Upper lobe of left lung (tissue), 6 donors: Measurements from ENCODE around the gene IFNA13. TPM values are rescaled to one million over a fixed set of nuclear protein-coding genes. Genes with fewer than 3 reads are reported as not detected.
"Not testable (repeated sequence)": the region's sequence is repeated elsewhere in the genome, so short reads cannot be mapped to it uniquely, and the experiment has no call there.

Experiments used
- ATAC-seq, 2 donors: fragments of 200-7000 bp; cut with Tn5 transposase; one replicate each; pipeline ENCODE4 v1.9.1; 2022; ENCODE audit warnings: mild to moderate bottlenecking in 2 of 2, moderate library complexity in 2 of 2; ENCODE audit not compliant: low FRiP score in 2 of 2
- DNase-seq, 2 donors: peaks; one replicate each; pipeline ENCODE4 v3.0.0-alpha.2; 2019 to 2020
- H3K27ac ChIP-seq, 4 donors: fragments of 200-600 bp; sonication (generic); one replicate each; pipeline ENCODE4 v1.5.1; 2016 to 2019
- H3K27me3 ChIP-seq, 4 donors: fragments of 200-600 bp; sonication (generic); one replicate each; pipeline ENCODE4 v1.5.1; 2017 to 2019
- H3K36me3 ChIP-seq, 4 donors: fragments of 200-600 bp; sonication (generic); one replicate each; pipeline ENCODE4 v1.5.1; 2016 to 2019
- H3K4me1 ChIP-seq, 4 donors: fragments of 200-600 bp; sonication (generic); one replicate each; pipeline ENCODE4 v1.5.1; 2018 to 2019
- H3K4me3 ChIP-seq, 4 donors: fragments of 200-600 bp; sonication (generic); one replicate each; pipeline ENCODE4 v1.5.1; 2017 to 2019; ENCODE audit warnings: mild to moderate bottlenecking in 2 of 4, moderate library complexity in 1 of 4
- H3K9me3 ChIP-seq, 4 donors: fragments of 200-600 bp; sonication (generic); one replicate each; pipeline ENCODE4 v1.5.1; 2018 to 2019
- CTCF ChIP-seq, 6 experiments: fragments of 450-650 bp in 4 of 6; fragments of 200-600 bp in 2 of 6; sonication (generic) in 2 of 6; IDR thresholded peaks; one replicate each; pipeline ENCODE4 v1.5.1; 2016 to 2019; ENCODE audit warnings: antibody characterized with exemption in 6 of 6
- EP300 ChIP-seq, 4 donors: sonication (generic); formaldehyde crosslinking; IDR thresholded peaks; one replicate each; pipeline ENCODE4 v1.5.1; 2017; ENCODE audit warnings: antibody characterized with exemption in 4 of 4, control low read depth in 2 of 4
- POLR2A ChIP-seq, 4 donors: fragments of 450-650 bp; IDR thresholded peaks; one replicate each; pipeline ENCODE4 v1.5.1; 2016 to 2017; ENCODE audit warnings: antibody characterized with exemption in 4 of 4, mild to moderate bottlenecking in 2 of 4
- POLR2AphosphoS5 ChIP-seq, 2 donors: sonication (generic); formaldehyde crosslinking; IDR thresholded peaks; one replicate each; pipeline ENCODE4 v1.5.1; 2017; ENCODE audit warnings: antibody characterized with exemption in 2 of 2
- WGBS, 2 donors: methylation state at CpG; one replicate each; pipeline ENCODE4 v1.1.5; 2017 to 2018; 5-methylcytosine and 5-hydroxymethylcytosine counted together
- total RNA-seq, 6 donors: library from RNA; depleted of rRNA in 4 of 6; stranded (reverse); fragments of >200 nt in 4 of 6; gene quantifications; one replicate each; pipeline versions ENCODE4 v1.1.0 to v1.2.1, GENCODE V29; 2016 to 2021
- donor health status: DM: no; HTN: no; CAD: no; lungs with moderate emphysema.
- donor health status: DM: no; HTN: yes; CAD: no; lungs with severe emphysema.

IFNA13 gene
- total RNA-seq, 6 donors from 2014 or later, result not detected

GRCh38 chr9:21383627-21384026 lies 15.8 kb upstream of the IFNA13 start:
- peaks cover 0 to 11% (median 4%) of the 10 kb centered on the region in 4 donors for H3K4me1 ChIP-seq
- H3K9me3 ChIP-seq, result no peaks in the 10 kb centered on the region
- no peak for ATAC-seq
- 58 to 77% methylated on average over 4 of the region's 4 CpGs for WGBS, 2 donors
- H3K36me3 ChIP-seq, result no peaks in the 10 kb centered on the region
- TF ChIP-seq EP300 (IDR thresholded peaks at IDR 0.05) (no peak), POLR2AphosphoS5 (IDR thresholded peaks at IDR 0.05) (no peak), POLR2A (IDR thresholded peaks at IDR 0.05) (no peak), CTCF (IDR thresholded peaks at IDR 0.05) (no peak)
- H3K4me3 ChIP-seq, result no peak overlapping the region
- no peaks in the 10 kb centered on the region for H3K27me3 ChIP-seq
- no peak for DNase-seq
- H3K27ac ChIP-seq, result no peak overlapping the region

DNA sequence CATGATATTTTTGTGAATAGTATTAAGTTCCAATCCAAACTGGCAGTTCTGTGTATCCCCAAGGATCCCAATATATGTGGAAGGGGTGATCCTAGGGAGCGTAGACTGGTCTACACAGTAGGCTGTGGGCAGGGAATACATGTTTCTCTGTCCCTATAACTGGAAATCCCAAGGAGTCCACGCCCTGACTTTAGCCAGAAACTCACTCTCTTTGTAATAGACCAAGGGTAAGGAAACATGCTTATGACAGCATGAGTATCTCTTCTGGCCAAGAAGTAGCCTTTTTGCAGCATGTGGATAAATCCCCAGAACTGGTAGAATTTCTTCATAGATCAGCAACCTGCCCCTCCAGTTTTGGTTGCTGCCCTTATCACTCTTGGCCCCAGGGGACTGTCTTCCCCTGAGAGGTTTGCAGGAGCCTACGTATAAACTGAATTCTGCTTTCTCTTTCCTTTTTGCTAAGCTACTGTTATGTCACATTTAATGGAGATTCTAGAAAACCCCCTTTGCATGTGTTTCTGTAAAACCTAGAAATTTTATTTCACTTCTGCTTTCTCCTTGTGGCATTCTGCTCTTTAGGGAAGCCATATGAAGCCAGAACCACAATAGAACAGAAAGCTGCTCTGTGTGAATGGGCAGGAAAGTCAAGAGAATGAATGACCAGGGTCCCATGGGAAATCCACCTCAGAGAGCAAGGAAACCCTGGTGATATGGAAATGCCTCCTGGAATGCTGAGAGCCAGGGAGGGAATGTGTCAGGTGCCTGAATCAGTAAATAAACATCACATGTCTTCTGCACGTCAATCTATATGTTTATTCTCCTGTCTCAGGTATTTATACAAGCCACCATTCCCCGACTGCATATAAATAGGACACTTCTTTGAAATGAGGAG lies 13.8 kb upstream of the IFNA13 start:
- H3K27me3 ChIP-seq, result no peaks in the 10 kb centered on the region
- ATAC-seq, result peak in 1 of 2 donors; percentile 61
- no peaks in the 10 kb centered on the region for H3K36me3 ChIP-seq
- no peak overlapping the region for H3K4me3 ChIP-seq
- peaks cover 0 to 11% (median 4%) of the 10 kb centered on the region in 4 donors for H3K4me1 ChIP-seq
- H3K27ac ChIP-seq, result no peak overlapping the region
- TF ChIP-seq POLR2AphosphoS5 (IDR thresholded peaks at IDR 0.05), result no peak
- no peak for TF ChIP-seq CTCF (IDR thresholded peaks at IDR 0.05)
- no peak for TF ChIP-seq POLR2A (IDR thresholded peaks at IDR 0.05)
- 43 to 53% methylated on average over 4 to 5 of the region's 5 CpGs for WGBS, 2 donors
- H3K9me3 ChIP-seq, result no peaks in the 10 kb centered on the region
- DNase-seq, result no peak

GRCh38 chr9:21371467-21371866 lies 3.6 kb upstream of the IFNA13 start:
- 71 to 77% methylated on average over 4 of the region's 4 CpGs for WGBS, 2 donors
- DNase-seq, H3K9me3 ChIP-seq, H3K27ac ChIP-seq, ATAC-seq, H3K27me3 ChIP-seq, H3K4me1 ChIP-seq, H3K4me3 ChIP-seq, H3K36me3 ChIP-seq: not testable (repeated sequence)

DNA sequence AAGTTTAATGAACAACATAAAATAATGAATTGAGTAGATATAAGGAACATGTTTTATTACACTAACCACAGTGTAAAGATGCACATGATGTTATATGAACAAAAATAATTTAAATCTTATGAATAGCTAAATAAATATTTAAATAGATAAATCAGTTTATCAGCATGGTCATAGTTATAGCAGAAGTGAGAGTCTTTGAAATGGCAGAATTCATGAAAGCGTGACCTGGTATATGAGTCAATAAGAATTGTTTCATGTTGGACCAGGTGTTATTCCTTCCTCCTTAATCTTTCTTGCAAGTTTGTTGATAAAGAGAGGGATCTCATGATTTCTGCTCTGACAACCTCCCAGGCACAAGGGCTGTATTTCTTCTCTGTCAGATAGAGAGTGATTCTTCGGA lies 688 bp downstream of the IFNA13 start:
- DNase-seq, ATAC-seq, H3K27ac ChIP-seq, H3K36me3 ChIP-seq, H3K27me3 ChIP-seq, H3K9me3 ChIP-seq, H3K4me3 ChIP-seq, H3K4me1 ChIP-seq: not testable (repeated sequence)
- 83 to 100% methylated on average over 1 of the region's 2 CpGs for WGBS, 2 donors

DNA sequence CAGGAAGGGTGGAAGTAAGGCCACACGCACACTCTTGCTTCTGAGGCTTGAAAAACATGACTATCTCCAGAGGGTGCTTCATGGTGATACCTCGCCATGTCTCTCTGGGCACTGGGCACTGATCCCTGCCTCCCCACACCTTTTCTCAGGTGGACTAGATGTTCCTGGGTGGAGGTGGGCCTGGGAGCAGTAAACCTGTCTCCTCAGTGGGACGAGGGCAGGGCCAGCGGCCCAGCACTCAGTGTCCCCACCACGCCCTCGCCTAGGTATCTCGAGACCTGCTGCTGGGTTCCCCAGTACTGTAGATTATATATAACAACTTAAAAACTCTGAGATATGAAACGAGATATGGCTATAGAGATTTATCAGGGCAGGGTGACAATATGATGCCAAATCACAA lies 5.6 kb downstream of the IFNA13 start:
- Histone ChIP-seq H3K4me1 (no peaks in the 10 kb centered on the region), H3K27ac (no peak overlapping the region), H3K27me3 (no peaks in the 10 kb centered on the region), H3K4me3 (no peak overlapping the region), H3K36me3 (no peaks in the 10 kb centered on the region), H3K9me3 (no peaks in the 10 kb centered on the region)
- DNase-seq, result peak in 1 of 2 donors; percentile 42
- peak in 1 of 2 donors; percentile 59 for ATAC-seq
- WGBS, 2 donors, result 88 to 93% methylated on average over 5 to 8 of the region's 8 CpGs
- TF ChIP-seq CTCF (IDR thresholded peaks at IDR 0.05), result no peak
- TF ChIP-seq POLR2AphosphoS5 (IDR thresholded peaks at IDR 0.05), result no peak
- no peak for TF ChIP-seq POLR2A (IDR thresholded peaks at IDR 0.05)
- no peak for TF ChIP-seq EP300 (IDR thresholded peaks at IDR 0.05)
